ENCODE measurements around the gene ISYNA1.

The ISYNA1 gene

DNA sequence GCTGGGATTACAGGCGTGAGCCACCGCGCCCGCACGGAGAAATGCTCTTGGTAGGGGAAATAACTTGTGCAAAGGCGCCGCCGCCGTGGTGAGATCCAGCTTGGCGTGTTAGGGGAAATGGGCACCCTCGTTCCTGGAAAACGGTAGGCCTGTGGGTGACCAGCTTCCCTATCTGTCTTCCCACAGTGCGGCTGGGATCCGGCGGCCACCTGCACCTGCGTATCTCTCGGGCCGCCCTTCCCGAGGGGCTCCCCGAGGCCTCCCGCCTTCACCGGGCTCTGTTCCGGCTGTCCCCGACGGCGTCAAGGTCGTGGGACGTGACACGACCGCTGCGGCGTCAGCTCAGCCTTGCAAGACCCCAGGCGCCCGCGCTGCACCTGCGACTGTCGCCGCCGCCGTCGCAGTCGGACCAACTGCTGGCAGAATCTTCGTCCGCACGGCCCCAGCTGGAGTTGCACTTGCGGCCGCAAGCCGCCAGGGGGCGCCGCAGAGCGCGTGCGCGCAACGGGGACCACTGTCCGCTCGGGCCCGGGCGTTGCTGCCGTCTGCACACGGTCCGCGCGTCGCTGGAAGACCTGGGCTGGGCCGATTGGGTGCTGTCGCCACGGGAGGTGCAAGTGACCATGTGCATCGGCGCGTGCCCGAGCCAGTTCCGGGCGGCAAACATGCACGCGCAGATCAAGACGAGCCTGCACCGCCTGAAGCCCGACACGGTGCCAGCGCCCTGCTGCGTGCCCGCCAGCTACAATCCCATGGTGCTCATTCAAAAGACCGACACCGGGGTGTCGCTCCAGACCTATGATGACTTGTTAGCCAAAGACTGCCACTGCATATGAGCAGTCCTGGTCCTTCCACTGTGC, 49.6 kb downstream of the ISYNA1 start:
- DNase-seq, result peak; percentile 95
- peak; percentile 58 for TF ChIP-seq POLR2A (IDR thresholded peaks at IDR 0.05; ENCODE audit: low read length)
- no peak for TF ChIP-seq GATA1 (IDR thresholded peaks at IDR 0.05; ENCODE audit: low read depth, low read length)

DNA sequence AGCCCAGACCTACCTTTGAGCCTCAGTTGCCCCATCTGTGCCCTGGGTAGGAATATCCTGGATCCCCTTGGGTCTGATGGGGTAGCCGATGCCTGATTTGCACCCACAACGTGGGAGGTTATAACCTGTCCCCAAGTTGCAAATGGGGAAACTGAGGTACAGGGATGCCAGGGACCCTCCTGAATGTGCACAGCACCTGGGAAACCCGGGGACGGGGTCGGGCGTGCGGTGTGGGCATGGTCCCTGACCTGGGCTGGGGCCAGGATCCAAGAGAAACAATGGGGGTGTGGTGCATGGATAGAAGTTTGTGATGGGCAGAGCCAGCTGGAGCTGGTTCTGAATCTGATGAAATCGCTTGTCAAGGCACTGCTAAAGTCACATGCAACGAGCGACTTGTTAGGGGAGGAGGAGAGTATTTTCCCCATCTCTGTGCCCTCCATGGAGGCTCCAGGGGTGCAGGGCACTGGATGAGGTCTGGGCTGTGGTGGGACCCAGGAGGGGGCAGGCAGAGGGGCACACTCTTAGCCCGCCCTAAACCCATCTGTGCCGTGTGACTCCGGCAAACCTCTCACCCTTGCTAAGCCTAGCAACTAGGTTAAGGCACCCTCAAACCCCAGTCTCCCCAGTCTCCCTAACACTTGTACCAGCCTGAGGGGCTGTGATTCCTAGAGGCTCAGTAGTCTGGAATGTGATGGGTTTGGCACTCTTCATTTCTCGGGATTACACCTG, 51.2 kb downstream of the ISYNA1 start:
- DNase-seq, result peak; percentile 77 to 86

DNA sequence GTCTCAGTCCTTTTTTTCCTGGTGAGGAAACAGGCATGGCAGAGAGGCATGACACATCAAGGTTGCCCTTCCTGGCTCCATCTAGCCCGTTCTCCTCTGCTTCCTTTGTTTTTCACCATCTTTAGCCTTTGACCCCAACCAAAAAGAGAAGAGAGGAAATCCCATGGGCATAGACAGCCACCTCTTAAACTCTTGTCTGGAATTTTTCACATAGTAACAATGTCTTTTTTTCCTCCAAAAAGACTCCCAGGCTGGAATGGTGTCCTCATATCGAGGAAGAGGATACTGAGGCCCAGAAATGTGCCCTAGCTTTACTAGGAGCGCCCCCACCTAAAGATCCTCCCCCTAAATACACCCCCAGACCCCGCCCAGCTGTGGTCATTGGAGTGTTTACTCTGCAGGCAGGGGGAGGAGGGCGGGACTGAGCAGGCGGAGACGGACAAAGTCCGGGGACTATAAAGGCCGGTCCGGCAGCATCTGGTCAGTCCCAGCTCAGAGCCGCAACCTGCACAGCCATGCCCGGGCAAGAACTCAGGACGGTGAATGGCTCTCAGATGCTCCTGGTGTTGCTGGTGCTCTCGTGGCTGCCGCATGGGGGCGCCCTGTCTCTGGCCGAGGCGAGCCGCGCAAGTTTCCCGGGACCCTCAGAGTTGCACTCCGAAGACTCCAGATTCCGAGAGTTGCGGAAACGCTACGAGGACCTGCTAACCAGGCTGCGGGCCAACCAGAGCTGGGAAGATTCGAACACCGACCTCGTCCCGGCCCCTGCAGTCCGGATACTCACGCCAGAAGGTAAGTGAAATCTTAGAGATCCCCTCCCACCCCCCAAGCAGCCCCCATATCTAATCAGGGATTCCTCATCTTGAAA, 52.0 kb downstream of the ISYNA1 start, which contains the start of gene GDF15:
GDF15 (plus strand) TSS at position 484 of the 868 bp plus-strand sequence; CDS start at position 516, 32 bp downstream.
- DNase-seq, result peak; percentile 93 to 97
- TF ChIP-seq GATA1 (IDR thresholded peaks at IDR 0.05; ENCODE audit: low read depth, low read length), result no peak
- TF ChIP-seq POLR2A (IDR thresholded peaks at IDR 0.05; ENCODE audit: low read length), result peak; percentile 92

More for the DNA sequence above, 51.2 kb downstream of the ISYNA1 start:
- TF ChIP-seq GATA1 (IDR thresholded peaks at IDR 0.05; ENCODE audit: low read depth, low read length) (no peak), POLR2A (IDR thresholded peaks at IDR 0.05; ENCODE audit: low read length) (peak; percentile 74)

DNA sequence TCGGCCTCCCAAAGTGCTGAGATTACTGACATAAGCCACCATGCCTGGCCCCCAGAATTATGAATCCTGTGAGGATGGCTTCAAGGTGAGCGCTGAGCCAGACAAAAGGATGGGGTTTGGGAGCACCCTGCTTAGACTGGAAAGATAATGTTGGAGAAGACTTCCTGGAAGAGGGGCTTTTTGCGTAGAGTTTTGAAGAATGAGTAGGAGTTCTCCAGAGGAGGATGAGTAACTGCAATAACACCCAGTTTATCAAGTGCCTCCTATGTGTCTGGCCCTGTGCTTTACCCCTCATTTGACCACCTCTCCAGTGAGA, 52.6 kb downstream of the ISYNA1 start:
- no peak for TF ChIP-seq GATA1 (IDR thresholded peaks at IDR 0.05; ENCODE audit: low read depth, low read length)
- TF ChIP-seq POLR2A (IDR thresholded peaks at IDR 0.05; ENCODE audit: low read length), result no peak
- DNase-seq, result no peak

DNA sequence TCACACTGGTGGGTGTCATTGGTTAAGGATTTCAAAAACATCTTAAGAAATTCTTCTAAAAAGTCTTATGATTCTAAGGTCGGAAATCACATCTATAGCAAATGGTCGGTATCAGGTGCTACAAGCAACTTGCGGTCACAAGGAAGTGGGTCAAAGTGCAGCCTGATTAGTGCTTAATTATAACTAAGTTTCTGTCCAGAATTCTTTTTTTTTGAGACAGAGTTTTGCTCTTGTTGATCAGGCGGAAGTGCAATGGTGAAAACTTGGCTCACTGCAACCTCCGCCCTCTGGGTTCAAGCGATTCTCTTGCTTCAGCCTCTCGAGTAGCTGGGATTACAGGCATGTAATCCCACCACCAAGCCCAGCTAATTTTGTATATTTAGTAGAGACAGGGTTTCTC, 53.2 kb downstream of the ISYNA1 start:
- no peak for DNase-seq
- no peak for TF ChIP-seq POLR2A (IDR thresholded peaks at IDR 0.05; ENCODE audit: low read length)
- no peak for TF ChIP-seq GATA1 (IDR thresholded peaks at IDR 0.05; ENCODE audit: low read depth, low read length)

All from erythroblast (primary cell).